ACC112 (cell line): ENCODE data around the gene BICDL1.
"Not testable (repeated sequence)": the region's sequence is repeated elsewhere in the genome, so short reads cannot be mapped to it uniquely, and the experiment has no call there.

Experiments used
- H2AFZ ChIP-seq: fragments of 200-600 bp; sonication (generic); one replicate; pipeline ENCODE4 v1.6.0; 2017; ENCODE audit warnings: antibody characterized with exemption, low read length; ENCODE audit not compliant: unreplicated experiment
- H3K27ac ChIP-seq: fragments of 200-600 bp; sonication (generic); 2 replicates; pipeline ENCODE4 v1.5.1; 2014; ENCODE audit warnings: low read depth, mild to moderate bottlenecking, antibody characterized with exemption, low read length, moderate library complexity
- H3K27me3 ChIP-seq: fragments of 200-600 bp; sonication (generic); 2 replicates; pipeline ENCODE4 v1.6.1; 2014; ENCODE audit warnings: mild to moderate bottlenecking, antibody characterized with exemption, low read length, moderate library complexity, mixed read lengths; ENCODE audit not compliant: insufficient read depth
- H3K36me3 ChIP-seq: fragments of 200-600 bp; sonication (generic); 2 replicates; pipeline ENCODE4 v1.6.1; 2016; ENCODE audit warnings: mild to moderate bottlenecking, antibody characterized with exemption, low read length, moderate library complexity, mixed read lengths; ENCODE audit not compliant: insufficient read depth
- H3K4me1 ChIP-seq: fragments of 200-600 bp; sonication (generic); one replicate; pipeline ENCODE4 v1.6.1; 2016; ENCODE audit warnings: low read length, mixed read lengths; ENCODE audit not compliant: insufficient read depth, unreplicated experiment, control insufficient read depth
- H3K4me3 ChIP-seq: fragments of 200-600 bp; sonication (generic); 2 replicates; pipeline ENCODE4 v1.5.1; 2014; ENCODE audit warnings: mild to moderate bottlenecking, low read depth, low read length
- H3K79me2 ChIP-seq: fragments of 200-600 bp; sonication (generic); one replicate; pipeline ENCODE4 v1.6.0; 2016; ENCODE audit warnings: low read length; ENCODE audit not compliant: control insufficient read depth, unreplicated experiment, insufficient read depth

BICDL1 gene

GRCh38 chr12:120000556-120000955, 11.5 kb downstream of the BICDL1 start:
- peaks cover 89% of the 10 kb centered on the region for H3K27me3 ChIP-seq
- H3K4me1 ChIP-seq = no peaks in the 10 kb centered on the region
- H3K79me2 ChIP-seq = no peaks in the 10 kb centered on the region
- no peak overlapping the region for H3K27ac ChIP-seq
- no peak overlapping the region for H3K4me3 ChIP-seq
- no peaks in the 10 kb centered on the region for H3K36me3 ChIP-seq
- no peak overlapping the region for H2AFZ ChIP-seq

- Histone ChIP-seq H3K4me1 (no peaks in the 10 kb centered on the region), H3K79me2 (no peaks in the 10 kb centered on the region), H2AFZ (no peak overlapping the region), H3K27ac (no peak overlapping the region), H3K36me3 (no peaks in the 10 kb centered on the region), H3K27me3 (peaks cover 92% of the 10 kb centered on the region), H3K4me3 (no peak overlapping the region)
These were observed 17.4 kb downstream of the BICDL1 start for GRCh38 chr12:120006258-120006975.

GRCh38 chr12:120007272-120007671, 18.2 kb downstream of the BICDL1 start:
- Histone ChIP-seq H3K4me1 (no peaks in the 10 kb centered on the region), H2AFZ (no peak overlapping the region), H3K36me3 (no peaks in the 10 kb centered on the region), H3K4me3 (no peak overlapping the region), H3K27ac (no peak overlapping the region), H3K27me3 (peaks cover 95% of the 10 kb centered on the region), H3K79me2 (no peaks in the 10 kb centered on the region)

GRCh38 chr12:120010661-120011230, 21.7 kb downstream of the BICDL1 start:
- H3K27ac ChIP-seq = no peak overlapping the region
- no peaks in the 10 kb centered on the region for H3K4me1 ChIP-seq
- H3K27me3 ChIP-seq = peaks cover 77% of the 10 kb centered on the region
- H3K36me3 ChIP-seq = no peaks in the 10 kb centered on the region
- no peak overlapping the region for H3K4me3 ChIP-seq
- no peaks in the 10 kb centered on the region for H3K79me2 ChIP-seq
- no peak overlapping the region for H2AFZ ChIP-seq

GRCh38 chr12:120012067-120012621, 23.1 kb downstream of the BICDL1 start:
- no peaks in the 10 kb centered on the region for H3K36me3 ChIP-seq
- no peak overlapping the region for H2AFZ ChIP-seq
- H3K4me3 ChIP-seq = no peak overlapping the region
- H3K4me1 ChIP-seq = no peaks in the 10 kb centered on the region
- H3K27me3 ChIP-seq = peaks cover 70% of the 10 kb centered on the region
- H3K79me2 ChIP-seq = no peaks in the 10 kb centered on the region
- H3K27ac ChIP-seq = no peak overlapping the region

GRCh38 chr12:120013659-120014380, 24.8 kb downstream of the BICDL1 start:
- no peak overlapping the region for H3K4me3 ChIP-seq
- no peaks in the 10 kb centered on the region for H3K36me3 ChIP-seq
- H3K79me2 ChIP-seq = no peaks in the 10 kb centered on the region
- no peaks in the 10 kb centered on the region for H3K4me1 ChIP-seq
- no peak overlapping the region for H3K27ac ChIP-seq
- H3K27me3 ChIP-seq = peaks cover 69% of the 10 kb centered on the region
- H2AFZ ChIP-seq = no peak overlapping the region

GRCh38 chr12:120014381-120014735, 25.3 kb downstream of the BICDL1 start:
- H2AFZ ChIP-seq, H3K4me3 ChIP-seq, H3K27ac ChIP-seq, H3K36me3 ChIP-seq, H3K4me1 ChIP-seq, H3K79me2 ChIP-seq: not testable (repeated sequence)
- H3K27me3 ChIP-seq = peaks cover 70% of the 10 kb centered on the region

- Histone ChIP-seq H3K27me3 (peaks cover 69% of the 10 kb centered on the region), H3K79me2 (no peaks in the 10 kb centered on the region), H3K36me3 (no peaks in the 10 kb centered on the region), H3K4me3 (no peak overlapping the region), H3K27ac (no peak overlapping the region), H3K4me1 (no peaks in the 10 kb centered on the region), H2AFZ (no peak overlapping the region)
These were observed 26.3 kb downstream of the BICDL1 start for GRCh38 chr12:120015313-120015712.

- H3K27me3 ChIP-seq = peaks cover 60% of the 10 kb centered on the region
- H3K4me1 ChIP-seq, H2AFZ ChIP-seq, H3K79me2 ChIP-seq, H3K36me3 ChIP-seq, H3K4me3 ChIP-seq, H3K27ac ChIP-seq: not testable (repeated sequence)
These were observed 27.2 kb downstream of the BICDL1 start for GRCh38 chr12:120016199-120016598.

- no peaks in the 10 kb centered on the region for H3K79me2 ChIP-seq
- no peak overlapping the region for H3K4me3 ChIP-seq
- H3K27ac ChIP-seq = no peak overlapping the region
- H3K4me1 ChIP-seq = no peaks in the 10 kb centered on the region
- peaks cover 44% of the 10 kb centered on the region for H3K27me3 ChIP-seq
- no peaks in the 10 kb centered on the region for H3K36me3 ChIP-seq
- no peak overlapping the region for H2AFZ ChIP-seq
These were observed 30.2 kb downstream of the BICDL1 start for GRCh38 chr12:120019197-120019596.
